GM12878 (cell line): ENCODE data around the gene TNF. TPM values are rescaled to one million over a fixed set of nuclear protein-coding genes. Genes with fewer than 3 reads are reported as not detected.

Source experiments
- ATAC-seq: fragments of 200-7000 bp; cut with Tn5 transposase; 3 replicates; pipeline ENCODE4 v1.9.1; 2020; ENCODE audit warnings: mild to moderate bottlenecking, moderate library complexity
- BruUV-seq: library from RNA; stranded (reverse); fragments of 400-500 nt; replicated peaks from 2 replicates; lab custom pipeline; 2021; lab: Mats Ljungman, UMichigan
- CTCF ChIA-PET: fragments of 300-600 bp; sonication (Branson Sonifier 250); formaldehyde crosslinking; extraction: SDS; loops from one replicate; lab custom pipeline; 2021; ENCODE audit warnings: inconsistent platforms; lab: Yijun Ruan, JAX
- POLR2A ChIA-PET: fragments of 350-600 bp; formaldehyde crosslinking; extraction: SDS; loops from one replicate; lab custom pipeline; 2021; ENCODE audit warnings: inconsistent platforms; lab: Charles Lee
- RAD21 ChIA-PET: fragments of 300-600 bp; sonication (Branson Sonifier 250); formaldehyde crosslinking; loops from one replicate; lab custom pipeline; 2023; ENCODE audit warnings: antibody characterized with exemption; ENCODE audit not compliant: unreplicated experiment; lab: Charles Lee
- SMC1A ChIA-PET: fragments of 300-600 bp; sonication (Branson Sonifier 250); formaldehyde crosslinking; loops from one replicate; lab custom pipeline; 2023; ENCODE audit not compliant: unreplicated experiment, uncharacterized antibody; lab: Charles Lee
- DNase-seq: peaks from one replicate; pipeline ENCODE4 v3.0.0-alpha.2; 2011; ENCODE audit warnings: low read depth, low spot score
- FAIRE-seq: peaks from 3 replicates; lab custom pipeline; 2011; peaks lifted over from hg19 to GRCh38; lab: Jason Lieb, UNC
- H2AFZ ChIP-seq: 2 replicates; pipeline ENCODE4 v1.6.0; 2011; ENCODE audit warnings: low read depth, low read length, control low read depth; ENCODE audit not compliant: control insufficient read depth
- H3K27ac ChIP-seq: 2 replicates; pipeline ENCODE4 v1.5.1; 2011; ENCODE audit warnings: control low read depth; ENCODE audit not compliant: control insufficient read depth, insufficient read depth
- H3K27me3 ChIP-seq, 2 experiments: replicated peaks in 1 of 2; 2 replicates each; pipeline versions ENCODE4 v1.6.0 to v1.6.1; 2011; ENCODE audit warnings: low read length in 1 of 2; ENCODE audit not compliant: control insufficient read depth in 2 of 2, insufficient read depth in 2 of 2
- H3K36me3 ChIP-seq, 2 experiments: 2 replicates each; pipeline ENCODE4 v1.5.1; 2011; ENCODE audit warnings: low read length in 1 of 2; ENCODE audit not compliant: control insufficient read depth in 2 of 2, insufficient read depth in 2 of 2
- H3K4me1 ChIP-seq: 2 replicates; pipeline ENCODE4 v1.6.1; 2011; ENCODE audit warnings: mild to moderate bottlenecking, low read length, moderate library complexity, mixed read lengths; ENCODE audit not compliant: control insufficient read depth, insufficient read depth
- H3K4me2 ChIP-seq: 2 replicates; pipeline ENCODE4 v1.6.0; 2011; ENCODE audit warnings: control low read depth; ENCODE audit not compliant: control insufficient read depth, insufficient read depth
- H3K4me3 ChIP-seq: fragments of 200-600 bp; sonication (generic); 2 replicates; pipeline ENCODE4 v1.5.1; 2016
- H3K79me2 ChIP-seq: 2 replicates; pipeline ENCODE4 v1.6.0; 2011; ENCODE audit warnings: low read length; ENCODE audit not compliant: control insufficient read depth, insufficient read depth
- H3K9ac ChIP-seq: 2 replicates; pipeline ENCODE4 v1.8.0; 2011; ENCODE audit warnings: low read length, control low read depth, mixed read lengths; ENCODE audit not compliant: control insufficient read depth, insufficient read depth
- H3K9me3 ChIP-seq: replicated peaks from 3 replicates; pipeline ENCODE4 v1.5.1; 2011; ENCODE audit warnings: mild to moderate bottlenecking, low read length; ENCODE audit not compliant: control insufficient read depth, insufficient read depth
- H4K20me1 ChIP-seq: 2 replicates; pipeline ENCODE4 v1.6.0; 2011; ENCODE audit not compliant: control insufficient read depth, insufficient read depth
- CHD2 ChIP-seq: IDR thresholded peaks from 2 replicates; pipeline ENCODE4 v1.6.1; 2011; ENCODE audit warnings: low read depth, low read length, improper control_type of control experiment, borderline replicate concordance
- FOXM1 ChIP-seq: IDR thresholded peaks from 2 replicates; pipeline ENCODE4 v1.6.1; 2012; ENCODE audit warnings: low read depth, mild to moderate bottlenecking, inconsistent platforms, low read length, moderate library complexity
- IRF4 ChIP-seq: IDR thresholded peaks from 2 replicates; pipeline ENCODE4 v1.6.1; 2011; ENCODE audit warnings: low read depth, low read length
- LARP7 ChIP-seq: fragments of 450-650 bp; IDR thresholded peaks from 2 replicates; pipeline ENCODE4 v1.6.1; 2017; ENCODE audit warnings: mild to moderate bottlenecking
- SUPT20H ChIP-seq: IDR thresholded peaks from 2 replicates; pipeline ENCODE4 v1.6.1; 2011; ENCODE audit warnings: low read depth, mild to moderate bottlenecking, low read length, moderate library complexity, borderline replicate concordance; ENCODE audit not compliant: control insufficient read depth
- WGBS: methylation state at CpG from one replicate; pipeline ENCODE4 v1.1.6; 2016; ENCODE audit warnings: low lambda C conversion rate; ENCODE audit not compliant: insufficient replicate concordance, insufficient coverage; ENCODE audit errors: missing lambda C conversion rate; 5-methylcytosine and 5-hydroxymethylcytosine counted together
- in situ Hi-C: fragments of 300-500 bp; cut with MboI; formaldehyde crosslinking; loops from 9 replicates; pipeline ENCODE4 v1.14.3; 2018; ENCODE audit warnings: mixed read lengths
- intact Hi-C: fragments of 100-400 bp; cut with micrococcal nuclease; formaldehyde crosslinking; loops from one replicate; pipeline ENCODE4 v1.14.2; 2022; ENCODE audit not compliant: unreplicated experiment
- polyA plus RNA-seq, 11 experiments: library from polyadenylated mRNA; depleted of rRNA in 4 of 11; unstranded in 6 of 11; stranded (reverse) in 5 of 11; fragments of >200 nt; fragmentation: Nextera tagmentation in 4 of 11; fragmentation: Illumina TruSeq in 1 of 11; extraction: Ambion mirVana in 4 of 11; extraction: Trizol in 1 of 11; gene quantifications; 1 replicate in 1 of 11; 2 replicates in 10 of 11; pipeline versions ENCODE4 v1.2.1 to v1.2.3, GENCODE V29; 2011 to 2016; ENCODE audit warnings: inconsistent platforms in 2 of 11, missing spikeins in 2 of 11, low read depth in 1 of 11
- total RNA-seq, 4 experiments: library from RNA; depleted of rRNA in 3 of 4; stranded (reverse); fragments of >200 nt in 3 of 4; fragmentation: Illumina TruSeq in 1 of 4; extraction: Trizol in 1 of 4; gene quantifications; 2 replicates each; pipeline versions ENCODE4 v1.2.1 to v1.2.3, GENCODE V29; 2013 to 2021
- TF ChIP-seq, protein P1 (sequence below): fragments of 450-650 bp; conservative IDR thresholded peaks from 2 replicates; pipeline ENCODE4 v1.6.1; 2017; ENCODE audit warnings: mild to moderate bottlenecking, moderate library complexity
- TF ChIP-seq, protein P2 (sequence below): IDR thresholded peaks from 2 replicates; pipeline ENCODE4 v1.6.1; 2012; ENCODE audit warnings: low read length, inconsistent platforms
- TF ChIP-seq, protein P3 (sequence below): fragments of 450-650 bp; IDR thresholded peaks from 2 replicates; pipeline ENCODE4 v1.6.1; 2017; ENCODE audit warnings: mild to moderate bottlenecking, moderate library complexity

The TNF gene
- total and polyA plus RNA-seq, 10 of the 15 experiments (the other 5 are each of a cell fraction or from before 2014, with no cell fraction given), result 18.0 to 94.8 (median 61.9) TPM

DNA sequence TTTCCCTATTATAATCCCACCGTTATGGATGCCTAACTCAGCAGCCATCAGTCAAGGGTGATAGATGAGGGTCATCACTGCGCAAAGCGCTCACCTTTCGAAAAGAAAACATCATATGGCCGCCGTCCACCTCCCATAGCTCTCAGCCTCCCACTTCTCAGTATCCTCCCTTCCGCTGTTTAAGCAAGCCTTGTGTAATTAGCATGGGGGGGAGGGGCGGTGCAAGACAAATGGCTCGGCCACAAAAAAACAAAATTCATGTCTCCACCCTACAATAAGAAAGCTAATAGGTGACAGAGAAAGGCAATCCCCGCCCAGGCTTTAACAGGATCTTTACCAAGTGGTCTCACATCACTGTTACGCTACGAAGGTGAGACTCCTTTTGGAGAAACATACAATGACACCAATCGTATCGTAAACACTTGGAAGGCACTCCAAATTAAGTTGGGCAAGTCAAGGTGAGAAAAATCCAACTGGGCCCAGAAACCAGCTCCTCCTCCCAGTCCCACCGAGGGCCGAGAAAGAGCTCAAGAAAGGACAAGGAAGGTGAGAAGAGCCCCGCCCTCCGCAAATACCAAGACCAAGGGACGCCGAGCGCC, 34.2 kb upstream of the TNF start (continued):
- TF ChIP-seq, protein P1, sequence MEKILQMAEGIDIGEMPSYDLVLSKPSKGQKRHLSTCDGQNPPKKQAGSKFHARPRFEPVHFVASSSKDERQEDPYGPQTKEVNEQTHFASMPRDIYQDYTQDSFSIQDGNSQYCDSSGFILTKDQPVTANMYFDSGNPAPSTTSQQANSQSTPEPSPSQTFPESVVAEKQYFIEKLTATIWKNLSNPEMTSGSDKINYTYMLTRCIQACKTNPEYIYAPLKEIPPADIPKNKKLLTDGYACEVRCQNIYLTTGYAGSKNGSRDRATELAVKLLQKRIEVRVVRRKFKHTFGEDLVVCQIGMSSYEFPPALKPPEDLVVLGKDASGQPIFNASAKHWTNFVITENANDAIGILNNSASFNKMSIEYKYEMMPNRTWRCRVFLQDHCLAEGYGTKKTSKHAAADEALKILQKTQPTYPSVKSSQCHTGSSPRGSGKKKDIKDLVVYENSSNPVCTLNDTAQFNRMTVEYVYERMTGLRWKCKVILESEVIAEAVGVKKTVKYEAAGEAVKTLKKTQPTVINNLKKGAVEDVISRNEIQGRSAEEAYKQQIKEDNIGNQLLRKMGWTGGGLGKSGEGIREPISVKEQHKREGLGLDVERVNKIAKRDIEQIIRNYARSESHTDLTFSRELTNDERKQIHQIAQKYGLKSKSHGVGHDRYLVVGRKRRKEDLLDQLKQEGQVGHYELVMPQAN, result no peak; the same call in 1 of the 2 replicates
- TF ChIP-seq SUPT20H (no peak), LARP7 (no peak), CHD2 (peak; percentile 57; the same call in 1 of the 2 replicates)

DNA sequence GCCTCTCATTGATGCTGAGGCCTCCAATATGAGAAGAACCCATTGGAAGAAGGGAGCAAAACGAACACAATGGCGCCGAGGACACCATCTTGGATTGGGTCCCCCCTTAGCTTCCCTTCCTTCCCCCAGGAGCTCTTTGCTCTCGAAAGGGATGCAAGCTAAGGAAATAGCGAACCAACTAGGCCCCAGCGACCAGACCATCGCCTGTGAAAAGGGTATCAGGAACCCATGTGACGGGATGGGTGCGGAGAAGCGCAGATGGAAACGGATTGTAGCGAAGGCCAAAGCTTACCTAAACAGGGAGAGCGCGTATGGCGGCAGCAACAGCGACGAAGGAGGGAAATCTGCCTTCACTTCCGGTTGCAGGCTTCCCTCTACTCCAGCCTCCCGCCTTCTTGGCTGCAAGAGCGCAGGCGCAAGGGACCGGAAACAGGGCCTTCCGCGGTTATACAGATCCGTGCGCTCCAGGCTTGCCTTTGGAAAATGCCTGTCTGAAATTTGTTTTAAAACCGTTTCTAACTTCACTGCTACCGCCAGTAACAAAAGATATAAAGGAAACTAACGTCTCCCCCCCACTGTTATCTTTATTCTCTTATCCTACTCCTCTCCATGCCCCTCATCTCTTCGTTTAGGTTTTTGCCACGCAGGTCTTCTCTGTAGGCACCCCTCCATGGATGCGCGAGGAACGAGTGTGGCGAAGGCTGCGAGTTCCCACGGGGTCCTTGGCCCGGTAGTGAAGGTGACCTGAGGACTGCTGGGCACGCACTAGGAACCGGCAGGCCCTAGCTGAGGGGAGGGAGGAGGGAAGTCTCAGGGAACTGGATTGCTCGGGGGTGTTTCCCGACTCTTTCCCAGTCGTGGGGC, 33.5 kb upstream of the TNF start, which contains the start of gene DDX39B:
Gene DDX39B (minus strand): TSS at position 346 of the 864 bp plus-strand sequence. CDS start 1,471 bp downstream, outside the sequence.
- DNase-seq (peak; percentile 93), FAIRE-seq (peak; percentile 75), ATAC-seq (peak; percentile 81)
- H3K4me3 ChIP-seq, result peak within 1 kb of the TSS; percentile 94
- peaks cover 9% of the 10 kb centered on the region for H4K20me1 ChIP-seq
- H3K27ac ChIP-seq, result peak within 1 kb of the TSS; percentile 97
- intact Hi-C loops, result loop anchor here (1.0 to 10.0 kb wide), 3 partner anchors 49 to 363 kb away; partner anchors contain the start of gene ZBTB12
- POLR2A ChIA-PET, result interaction anchor here (0.6 to 4.8 kb wide), 30 partner anchors 9 to 654 kb away, joined by 3 to 56 read pairs (median 4); partner anchors contain the start of genes ABHD16A, BAG6, C6orf47 and GPANK1
- RAD21 ChIA-PET, result interaction anchor here (0.9 to 16.9 kb wide), 13 partner anchors 8 to 288 kb away, joined by 3 to 668 read pairs (median 5); partner anchors contain the start of genes HSPA1B, LTB, MICB and NCR3
- no peaks in the 10 kb centered on the region for H3K27me3 ChIP-seq
- in situ Hi-C loops, result loop anchor here (5.0 to 10.0 kb wide), 2 partner anchors 50 to 293 kb away; no protein-coding TSS in a partner anchor
- under 1% methylated on average over 43 of the region's 43 CpGs for WGBS
- BruUV-seq, result no TSS peak
- peak within 1 kb of the TSS; percentile 83 for H2AFZ ChIP-seq
- peak within 1 kb of the TSS; percentile 85 for H3K4me2 ChIP-seq
- H3K9ac ChIP-seq, result peak within 1 kb of the TSS; percentile 99
- H3K79me2 ChIP-seq, result peaks cover 63% of the 10 kb centered on the region
- no peaks in the 10 kb centered on the region for H3K4me1 ChIP-seq
- CTCF ChIA-PET, result interaction anchor here (0.6 to 34.8 kb wide), 13 partner anchors 9 to 722 kb away, joined by 3 to 2098 read pairs (median 3); partner anchors contain the start of genes C6orf47, DXO, HSPA1B and LST1
- SMC1A ChIA-PET, result interaction anchor here (0.6 to 34.7 kb wide), 17 partner anchors 9 to 295 kb away, joined by 3 to 1989 read pairs (median 4); partner anchors contain the start of genes ABHD16A, LST1, LTA and LTB
- H3K9me3 ChIP-seq, result no peaks in the 10 kb centered on the region
- H3K36me3 ChIP-seq, result peaks cover 12 to 27% of the 10 kb centered on the region in 2 experiments
- TF ChIP-seq IRF4 (peak; percentile 70; the same call in 1 of the 2 replicates), FOXM1 (no peak; the same call in 1 of the 2 replicates)
- TF ChIP-seq, protein P2, sequence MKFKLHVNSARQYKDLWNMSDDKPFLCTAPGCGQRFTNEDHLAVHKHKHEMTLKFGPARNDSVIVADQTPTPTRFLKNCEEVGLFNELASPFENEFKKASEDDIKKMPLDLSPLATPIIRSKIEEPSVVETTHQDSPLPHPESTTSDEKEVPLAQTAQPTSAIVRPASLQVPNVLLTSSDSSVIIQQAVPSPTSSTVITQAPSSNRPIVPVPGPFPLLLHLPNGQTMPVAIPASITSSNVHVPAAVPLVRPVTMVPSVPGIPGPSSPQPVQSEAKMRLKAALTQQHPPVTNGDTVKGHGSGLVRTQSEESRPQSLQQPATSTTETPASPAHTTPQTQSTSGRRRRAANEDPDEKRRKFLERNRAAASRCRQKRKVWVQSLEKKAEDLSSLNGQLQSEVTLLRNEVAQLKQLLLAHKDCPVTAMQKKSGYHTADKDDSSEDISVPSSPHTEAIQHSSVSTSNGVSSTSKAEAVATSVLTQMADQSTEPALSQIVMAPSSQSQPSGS, result no peak
- TF ChIP-seq, protein P3, sequence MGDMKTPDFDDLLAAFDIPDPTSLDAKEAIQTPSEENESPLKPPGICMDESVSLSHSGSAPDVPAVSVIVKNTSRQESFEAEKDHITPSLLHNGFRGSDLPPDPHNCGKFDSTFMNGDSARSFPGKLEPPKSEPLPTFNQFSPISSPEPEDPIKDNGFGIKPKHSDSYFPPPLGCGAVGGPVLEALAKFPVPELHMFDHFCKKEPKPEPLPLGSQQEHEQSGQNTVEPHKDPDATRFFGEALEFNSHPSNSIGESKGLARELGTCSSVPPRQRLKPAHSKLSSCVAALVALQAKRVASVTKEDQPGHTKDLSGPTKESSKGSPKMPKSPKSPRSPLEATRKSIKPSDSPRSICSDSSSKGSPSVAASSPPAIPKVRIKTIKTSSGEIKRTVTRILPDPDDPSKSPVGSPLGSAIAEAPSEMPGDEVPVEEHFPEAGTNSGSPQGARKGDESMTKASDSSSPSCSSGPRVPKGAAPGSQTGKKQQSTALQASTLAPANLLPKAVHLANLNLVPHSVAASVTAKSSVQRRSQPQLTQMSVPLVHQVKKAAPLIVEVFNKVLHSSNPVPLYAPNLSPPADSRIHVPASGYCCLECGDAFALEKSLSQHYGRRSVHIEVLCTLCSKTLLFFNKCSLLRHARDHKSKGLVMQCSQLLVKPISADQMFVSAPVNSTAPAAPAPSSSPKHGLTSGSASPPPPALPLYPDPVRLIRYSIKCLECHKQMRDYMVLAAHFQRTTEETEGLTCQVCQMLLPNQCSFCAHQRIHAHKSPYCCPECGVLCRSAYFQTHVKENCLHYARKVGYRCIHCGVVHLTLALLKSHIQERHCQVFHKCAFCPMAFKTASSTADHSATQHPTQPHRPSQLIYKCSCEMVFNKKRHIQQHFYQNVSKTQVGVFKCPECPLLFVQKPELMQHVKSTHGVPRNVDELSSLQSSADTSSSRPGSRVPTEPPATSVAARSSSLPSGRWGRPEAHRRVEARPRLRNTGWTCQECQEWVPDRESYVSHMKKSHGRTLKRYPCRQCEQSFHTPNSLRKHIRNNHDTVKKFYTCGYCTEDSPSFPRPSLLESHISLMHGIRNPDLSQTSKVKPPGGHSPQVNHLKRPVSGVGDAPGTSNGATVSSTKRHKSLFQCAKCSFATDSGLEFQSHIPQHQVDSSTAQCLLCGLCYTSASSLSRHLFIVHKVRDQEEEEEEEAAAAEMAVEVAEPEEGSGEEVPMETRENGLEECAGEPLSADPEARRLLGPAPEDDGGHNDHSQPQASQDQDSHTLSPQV, result peak; percentile 96
